HK-2 (cell line): ENCODE measurements around the gene RBM18.

Experiments
- DNase-seq: peaks from one replicate; pipeline ENCODE4 v3.0.0-alpha.2; 2018; ENCODE audit not compliant: unreplicated experiment

RBM18 gene

GRCh38 chr9:122221183-122221811 lies 43.3 kb downstream of the RBM18 start:
- DNase-seq, result no peak

GRCh38 chr9:122220673-122221182 lies 43.9 kb downstream of the RBM18 start:
- no peak for DNase-seq

GRCh38 chr9:122219856-122220672 lies 44.6 kb downstream of the RBM18 start:
- DNase-seq, result no peak

DNA sequence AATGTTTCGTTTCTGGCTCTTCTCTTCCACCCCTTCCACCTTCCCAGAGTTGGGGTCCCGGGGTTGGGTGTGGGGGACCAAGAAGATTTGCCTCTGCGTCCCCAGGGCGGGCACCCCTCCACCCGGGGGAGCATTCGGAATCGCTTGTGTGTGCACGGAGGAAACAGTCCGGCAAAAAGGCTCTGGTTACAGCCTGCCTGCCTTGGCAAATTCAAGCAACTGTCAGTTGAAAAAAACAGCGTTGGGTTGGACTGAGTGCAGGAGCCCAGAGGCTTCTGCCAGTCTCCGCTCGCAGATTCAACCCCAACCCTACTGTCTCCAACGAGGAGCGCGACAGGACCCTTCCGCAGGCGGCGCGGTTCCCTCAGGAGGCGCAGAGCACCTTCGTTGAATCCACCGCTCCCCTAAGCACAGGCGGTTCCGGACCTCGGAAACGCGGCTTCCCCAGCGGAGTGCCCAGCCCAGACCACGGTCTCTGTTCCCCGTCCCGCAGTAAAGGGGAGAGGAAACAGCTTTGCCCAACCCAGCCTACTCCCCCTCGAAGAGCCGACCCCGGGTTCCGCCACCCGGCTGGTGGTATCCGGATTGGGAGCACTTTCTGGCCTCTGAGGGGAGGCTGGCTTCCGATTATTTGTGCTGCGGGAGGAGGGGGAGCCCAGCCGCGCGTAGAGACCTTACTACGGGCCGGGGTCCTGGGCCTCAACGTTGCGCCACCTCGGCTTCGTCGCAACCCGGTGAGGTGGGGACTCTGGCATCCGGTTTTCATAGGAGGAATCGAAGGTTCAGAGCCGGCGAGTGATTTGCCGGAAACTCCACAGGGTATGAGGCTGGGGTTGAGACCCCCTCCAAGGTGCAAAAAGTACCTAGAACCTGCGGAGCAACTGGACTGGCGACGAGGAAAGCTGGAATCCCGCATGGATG lies 45.4 kb downstream of the RBM18 start:
- DNase-seq, result no peak

- no peak for DNase-seq
These were observed 46.3 kb downstream of the RBM18 start for GRCh38 chr9:122218071-122218934.

DNA sequence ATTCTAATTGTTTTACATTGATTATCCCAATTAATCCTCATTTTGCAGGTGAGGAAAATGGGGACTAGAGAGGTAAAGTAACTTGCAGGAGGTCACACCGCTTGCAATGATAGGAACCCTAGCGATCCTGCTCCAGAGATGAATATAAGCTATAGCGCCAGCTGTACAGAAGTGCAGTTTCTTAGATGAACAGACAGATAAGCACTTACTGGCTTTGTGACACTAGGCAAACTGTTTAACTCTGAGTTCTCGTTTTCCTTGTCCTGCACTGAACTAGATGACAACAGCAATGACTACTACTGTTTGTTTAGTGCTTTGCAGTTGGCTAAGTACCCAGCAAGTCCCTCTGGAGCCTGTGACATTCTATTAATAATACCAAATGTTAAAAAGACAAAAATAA lies 47.0 kb downstream of the RBM18 start:
- DNase-seq, result no peak

DNA sequence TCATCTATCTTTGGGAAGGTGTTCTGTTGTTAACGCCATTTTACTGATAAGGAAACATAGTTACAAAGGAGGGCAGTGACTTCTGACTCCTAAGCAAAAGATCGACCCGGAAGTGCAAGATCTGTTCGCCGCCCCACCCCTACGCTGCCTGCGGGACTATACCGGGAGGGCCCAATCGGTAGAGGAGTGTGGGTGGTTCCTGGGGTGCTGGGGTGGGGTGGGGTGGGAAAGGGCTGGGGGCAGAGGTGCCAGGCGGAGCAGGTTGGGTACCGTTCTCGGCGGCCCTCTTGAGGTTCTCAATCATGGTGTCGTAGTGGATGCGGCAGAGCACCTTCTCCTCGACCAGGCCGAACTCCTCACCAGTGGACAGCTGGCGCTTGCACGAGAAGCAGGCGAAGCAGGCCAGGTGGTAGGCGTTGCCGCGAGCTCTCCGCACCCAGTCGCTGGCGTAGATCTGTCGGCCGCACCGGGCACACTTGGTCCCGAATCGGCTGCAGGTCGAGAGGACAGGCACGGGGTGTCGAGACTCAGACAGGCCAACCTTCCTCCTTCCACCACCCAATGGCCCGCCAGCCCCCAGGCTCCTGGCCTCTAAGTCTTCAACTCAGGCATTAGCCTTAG lies 47.7 kb downstream of the RBM18 start:
- DNase-seq, result no peak

DNA sequence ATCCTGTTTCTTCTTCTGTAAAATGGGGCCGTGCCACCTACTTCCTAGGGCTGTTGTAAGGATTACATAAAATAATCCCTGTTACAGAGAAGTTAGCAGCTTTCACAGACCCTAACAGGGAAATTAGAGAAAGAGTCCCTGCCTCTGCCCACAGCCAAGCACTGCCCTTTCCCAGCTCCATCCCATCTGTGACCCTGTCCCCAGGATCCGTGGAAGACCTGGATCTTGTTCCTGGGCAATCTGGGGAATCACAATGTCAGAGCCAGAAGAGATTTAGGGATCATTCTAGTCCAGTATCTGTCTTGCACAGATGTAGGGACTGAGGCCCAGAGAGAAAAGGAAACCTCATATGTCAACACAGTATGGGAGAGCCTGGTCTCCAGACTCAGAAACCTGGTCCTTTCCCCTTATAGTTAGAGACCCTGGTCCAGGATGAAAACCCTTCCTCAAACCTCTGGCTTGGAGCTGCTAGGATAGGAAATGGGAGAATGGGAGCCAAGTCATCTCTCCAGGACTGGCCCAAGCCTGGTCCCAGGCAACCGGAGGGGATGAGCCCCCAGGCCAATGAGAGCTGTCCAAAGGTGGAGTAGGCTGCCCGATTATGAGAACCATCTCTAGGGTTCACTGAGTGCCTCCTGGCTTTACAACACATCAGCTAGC lies 48.4 kb downstream of the RBM18 start:
- DNase-seq, result no peak

- no peak for DNase-seq
These were observed 49.0 kb downstream of the RBM18 start for GRCh38 chr9:122215663-122216062.

- DNase-seq, result no peak
These were observed 50.1 kb downstream of the RBM18 start for GRCh38 chr9:122214507-122214906.

DNA sequence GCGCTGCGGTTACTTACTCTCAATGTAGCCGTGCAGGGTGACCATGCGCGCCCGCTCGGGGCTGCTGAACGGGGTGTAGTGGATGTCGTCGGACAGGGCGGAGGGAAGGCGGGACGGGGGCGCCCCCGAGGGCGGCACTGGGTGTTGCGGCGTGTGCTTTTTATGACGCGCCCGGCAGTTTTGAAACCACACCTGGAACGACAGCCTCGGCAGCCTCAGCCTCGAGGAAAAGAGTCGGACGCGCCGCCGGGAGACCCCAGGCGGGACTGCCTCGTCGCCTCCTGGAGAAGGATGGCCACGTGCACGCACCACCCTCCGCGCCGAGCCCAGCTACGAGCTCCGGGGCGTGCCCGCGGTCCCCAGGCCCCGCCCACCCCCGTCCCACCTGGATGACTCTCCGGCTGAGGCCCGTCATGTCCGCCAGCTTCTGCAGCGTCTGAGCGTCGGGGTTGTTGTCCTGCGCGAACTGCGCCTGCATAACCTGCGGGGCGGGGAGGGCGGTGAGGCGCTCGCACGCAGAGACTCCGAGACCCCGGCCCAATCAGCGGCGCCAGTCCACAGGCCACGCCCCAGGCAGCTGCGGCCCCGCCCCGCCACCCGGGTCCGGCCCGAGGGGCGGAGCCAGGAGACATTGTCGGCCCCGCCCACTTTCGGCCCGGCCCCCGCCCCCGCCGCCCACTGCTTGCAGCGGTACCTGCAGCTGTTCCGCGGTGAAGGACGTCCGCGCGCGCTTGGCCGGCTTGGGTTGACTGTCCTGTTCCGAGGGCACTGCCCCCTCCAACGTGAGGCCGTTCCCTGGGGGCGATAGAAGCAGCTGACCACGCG lies 50.8 kb downstream of the RBM18 start:
- DNase-seq, result peak; percentile 89

GRCh38 chr9:122213102-122213588 lies 51.5 kb downstream of the RBM18 start:
- no peak for DNase-seq

DNA sequence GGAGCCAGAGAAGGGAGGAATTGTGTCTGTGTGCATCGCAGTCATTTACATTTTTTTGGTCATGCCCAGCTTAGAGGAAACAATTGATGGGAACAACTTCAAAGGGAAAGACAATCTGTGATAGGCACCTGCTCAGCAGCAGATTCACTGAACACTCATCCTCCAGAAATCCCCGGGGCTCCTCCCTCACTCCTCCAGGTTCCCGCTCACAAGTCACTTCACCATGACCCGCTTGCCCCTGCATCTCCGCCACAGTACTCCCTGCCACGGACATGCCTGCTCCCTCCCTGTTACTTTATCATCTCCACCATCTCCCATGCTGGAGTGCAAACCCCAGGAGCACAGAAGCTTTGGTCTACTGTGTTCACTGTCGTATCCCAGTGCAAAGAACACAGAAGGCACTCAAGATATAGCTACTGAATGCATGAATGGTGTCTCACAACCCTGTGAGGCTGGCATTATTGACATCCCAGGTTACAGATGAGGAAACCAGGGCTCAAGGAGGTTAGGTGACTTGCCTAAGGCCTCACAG lies 52.1 kb downstream of the RBM18 start:
- DNase-seq, result no peak

DNA sequence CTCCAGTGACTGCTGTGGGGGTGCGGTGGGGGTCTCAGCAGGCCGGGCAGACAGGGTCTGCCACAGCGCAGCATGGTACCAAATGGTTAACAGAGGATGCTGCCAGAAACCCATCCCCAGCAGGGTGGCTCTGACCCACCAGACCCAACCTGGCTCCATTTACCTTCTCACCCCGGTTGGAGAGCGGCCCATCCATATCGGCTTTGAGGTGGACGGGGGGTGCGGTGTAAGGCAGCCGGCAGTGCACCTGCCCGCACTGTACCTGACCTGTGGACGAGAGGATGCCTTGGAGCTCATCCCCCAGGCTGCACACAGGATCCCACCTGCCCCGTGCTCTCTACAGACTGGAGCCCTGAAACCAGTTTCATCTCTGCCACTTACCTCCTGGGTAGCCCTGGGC lies 55.2 kb downstream of the RBM18 start:
- DNase-seq, result no peak

DNA sequence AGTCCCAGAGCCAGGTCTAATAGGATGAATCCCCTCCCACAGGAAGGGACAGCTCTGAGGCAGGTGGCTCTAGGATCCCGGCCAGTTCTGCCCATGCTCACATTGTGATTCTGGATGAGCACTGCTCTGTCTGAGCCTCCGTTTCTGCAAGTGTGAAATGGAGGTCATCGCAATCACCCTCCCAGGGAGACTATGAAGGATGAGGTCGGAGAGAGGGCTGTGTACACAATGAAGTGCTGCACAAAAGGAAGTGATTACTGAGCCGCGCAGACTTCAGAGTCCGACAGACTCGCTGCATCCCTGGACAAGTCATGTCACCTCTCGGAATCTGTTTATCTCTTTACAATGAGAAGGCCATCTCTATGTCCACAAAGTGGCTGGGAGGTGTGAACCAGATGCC lies 57.5 kb downstream of the RBM18 start:
- no peak for DNase-seq

DNA sequence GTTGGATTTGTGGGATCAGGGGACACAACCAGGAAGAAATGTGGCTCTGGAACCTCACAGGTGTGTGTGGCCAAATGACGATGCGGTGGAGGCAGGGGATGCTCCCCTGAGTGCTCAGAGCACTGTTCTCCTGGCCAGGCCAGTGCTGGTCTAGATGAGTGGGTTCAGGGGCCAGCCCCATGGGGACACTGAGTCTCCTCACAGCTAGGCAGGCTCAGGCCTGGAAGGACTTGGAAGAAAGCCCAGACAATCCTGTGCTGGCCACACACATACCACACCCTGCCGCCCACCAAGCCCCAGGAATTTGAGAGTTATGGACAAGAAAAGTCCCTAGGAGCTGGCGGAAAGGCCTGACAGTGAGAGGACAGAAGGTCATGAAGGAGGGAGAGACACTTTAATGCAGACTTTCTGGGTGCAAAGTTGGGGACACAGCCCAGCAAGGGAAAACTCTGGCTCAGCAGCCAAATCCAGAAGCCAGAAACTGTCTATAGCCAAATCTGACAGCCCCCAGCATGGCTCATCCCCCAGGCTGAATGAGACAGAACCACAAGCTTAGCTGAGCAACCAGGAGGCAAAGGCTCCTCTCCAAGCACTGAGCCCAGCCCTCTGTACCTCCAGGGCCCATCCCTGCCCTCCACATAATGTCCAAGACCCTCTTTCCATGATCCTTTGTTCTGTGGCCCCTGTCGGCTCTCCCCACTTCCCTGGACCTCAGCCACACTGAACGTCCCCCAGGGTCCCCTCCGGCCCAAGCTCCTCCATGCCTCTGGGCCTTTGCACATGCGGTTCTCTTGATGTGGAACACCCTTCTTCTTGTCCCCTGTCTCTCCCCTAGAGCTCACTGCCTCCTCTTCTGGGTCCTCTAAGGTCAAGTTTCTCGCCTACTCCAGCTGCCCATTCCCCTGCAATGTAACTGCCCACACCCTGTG lies 58.3 kb downstream of the RBM18 start:
- peak; percentile 43 for DNase-seq

DNA sequence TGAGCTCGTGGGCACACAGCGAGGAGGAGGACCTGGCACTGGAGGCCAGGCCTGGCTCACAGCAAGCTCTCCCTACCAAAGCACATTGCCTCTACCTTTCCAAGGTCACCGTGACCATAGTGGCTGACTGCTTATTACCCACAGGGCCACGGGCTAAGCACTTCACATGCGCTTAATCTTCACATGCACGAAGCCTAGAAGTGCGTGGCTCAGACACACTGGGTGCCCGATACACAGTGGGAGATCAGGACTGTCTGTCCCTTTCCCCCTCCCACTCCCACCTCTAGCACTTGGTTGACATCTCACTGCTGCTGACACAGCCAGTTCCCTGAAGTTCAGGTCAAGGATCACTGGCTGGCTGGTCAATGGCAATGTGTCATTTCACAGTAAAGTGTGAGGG lies 59.5 kb downstream of the RBM18 start:
- DNase-seq, result no peak

GRCh38 chr9:122204491-122204890 lies 60.1 kb downstream of the RBM18 start:
- DNase-seq, result no peak
